SK-N-SH (cell line): ENCODE data around the gene KTN1. TPM values are rescaled to one million over a fixed set of nuclear protein-coding genes. Genes with fewer than 3 reads are reported as not detected.

ENCODE experiments used
- CTCF ChIA-PET: fragments of 300-600, 350-600 bp; formaldehyde crosslinking; extraction: SDS; loops from one replicate; lab custom pipeline; 2021; lab: Yijun Ruan, JAX
- POLR2A ChIA-PET: fragments of 350-600 bp; sonication (Branson Sonifier 250); formaldehyde crosslinking; extraction: SDS; loops from one replicate; lab custom pipeline; 2020; ENCODE audit warnings: antibody characterized with exemption, inconsistent platforms; lab: Yijun Ruan, JAX
- DNase-seq: peaks from one replicate; pipeline ENCODE4 v3.0.0; 2012
- H2AFZ ChIP-seq: fragments of 200-600 bp; sonication (generic); 2 replicates; pipeline ENCODE4 v1.8.1; 2016; ENCODE audit warnings: antibody characterized with exemption, mild to moderate bottlenecking, low read depth
- H3F3A ChIP-seq: fragments of 200-600 bp; sonication (generic); replicated peaks from 2 replicates; pipeline ENCODE3; 2016; ENCODE audit warnings: antibody characterized with exemption, mild to moderate bottlenecking; ENCODE audit not compliant: insufficient read depth
- H3K27ac ChIP-seq, 2 experiments: fragments of 200-500 bp in 1 of 2; fragments of 200-600 bp in 1 of 2; sonication (Bioruptor generic) in 1 of 2; sonication (generic), shearing (Covaris generic) in 1 of 2; 2 replicates each; pipeline versions ENCODE4 v1.5.1 to v1.6.1; 2014 to 2016; ENCODE audit warnings: low read depth in 2 of 2, inconsistent platforms in 1 of 2, low read length in 1 of 2, mild to moderate bottlenecking in 1 of 2, mixed read lengths in 1 of 2
- H3K27me3 ChIP-seq: fragments of 200-600 bp; sonication (generic), shearing (Covaris generic); 2 replicates; pipeline ENCODE4 v1.6.1; 2016; ENCODE audit warnings: mixed run types; ENCODE audit not compliant: insufficient read depth
- H3K36me3 ChIP-seq, 2 experiments: fragments of 200-500 bp in 1 of 2; fragments of 200-600 bp in 1 of 2; sonication (Bioruptor generic) in 1 of 2; sonication (generic) in 1 of 2; replicated peaks in 1 of 2; 2 replicates each; pipeline versions ENCODE3 to v1.5.1; 2014 to 2016; ENCODE audit warnings: low read length in 1 of 2, mild to moderate bottlenecking in 1 of 2; ENCODE audit not compliant: insufficient read depth in 2 of 2, control insufficient read depth in 1 of 2
- H3K4me1 ChIP-seq, 2 experiments: fragments of 200-500 bp in 1 of 2; fragments of 200-600 bp in 1 of 2; sonication (Bioruptor generic) in 1 of 2; sonication (generic), shearing (Covaris generic) in 1 of 2; 2 replicates each; pipeline versions ENCODE4 v1.5.1 to v1.6.1; 2014 to 2016; ENCODE audit warnings: low read depth in 1 of 2, low read length in 1 of 2, mixed run types in 1 of 2; ENCODE audit not compliant: insufficient read depth in 2 of 2, control insufficient read depth in 1 of 2
- H3K4me2 ChIP-seq: fragments of 200-600 bp; sonication (generic), shearing (Covaris generic); 2 replicates; pipeline ENCODE4 v1.6.1; 2017; ENCODE audit warnings: mixed run types
- H3K4me3 ChIP-seq, 2 experiments: fragments of 200-500 bp in 1 of 2; fragments of 200-600 bp in 1 of 2; sonication (Bioruptor generic) in 1 of 2; sonication (generic), shearing (Covaris generic) in 1 of 2; 2 replicates each; pipeline versions ENCODE4 v1.5.1 to v1.8.1; 2014 to 2016; ENCODE audit warnings: low read depth in 2 of 2, inconsistent platforms in 1 of 2, low read length in 1 of 2, mild to moderate bottlenecking in 1 of 2, mixed read lengths in 1 of 2, moderate library complexity in 1 of 2
- H3K79me2 ChIP-seq: fragments of 200-600 bp; sonication (generic); 2 replicates; pipeline ENCODE4 v1.8.1; 2017; ENCODE audit warnings: mild to moderate bottlenecking; ENCODE audit not compliant: insufficient read depth
- H3K9ac ChIP-seq: fragments of 200-600 bp; sonication (generic); 2 replicates; pipeline ENCODE4 v1.6.1; 2017; ENCODE audit warnings: mixed run types
- H3K9me2 ChIP-seq: fragments of 200-600 bp; sonication (generic); 2 replicates; pipeline ENCODE4 v1.6.1; 2017; ENCODE audit warnings: mixed run types
- H3K9me3 ChIP-seq: fragments of 200-600 bp; sonication (generic); 2 replicates; pipeline ENCODE4 v1.6.1; 2017; ENCODE audit warnings: mixed run types, mild to moderate bottlenecking, moderate library complexity
- H4K20me1 ChIP-seq: fragments of 200-600 bp; sonication (generic); 2 replicates; pipeline ENCODE4 v1.6.1; 2017; ENCODE audit warnings: mild to moderate bottlenecking, mixed run types; ENCODE audit not compliant: insufficient read depth
- EP300 ChIP-seq, 2 experiments: IDR thresholded peaks; 2 replicates each; pipeline versions ENCODE4 v1.4.0 to v1.6.1; 2012; ENCODE audit warnings: borderline replicate concordance in 1 of 2, low read depth in 1 of 2, low read length in 1 of 2
- EZH2phosphoT487 ChIP-seq: fragments of 200-600 bp; sonication (generic); IDR thresholded peaks from 2 replicates; pipeline ENCODE4 v1.6.1; 2017; ENCODE audit warnings: low read depth, mixed run types, mild to moderate bottlenecking, antibody characterized with exemption, moderate library complexity, borderline replicate concordance
- FOXM1 ChIP-seq: IDR thresholded peaks from 2 replicates; pipeline ENCODE4 v1.4.0; 2012; ENCODE audit warnings: low read depth, mild to moderate bottlenecking
- GATA2 ChIP-seq: sonication (generic); formaldehyde crosslinking; IDR thresholded peaks from 2 replicates; pipeline ENCODE4 v1.5.0; 2020; ENCODE audit warnings: mild to moderate bottlenecking, missing genetic modification reagents
- JUND ChIP-seq: IDR thresholded peaks from 2 replicates; pipeline ENCODE4 v1.4.0; 2012
- MEF2A ChIP-seq: IDR thresholded peaks from 2 replicates; pipeline ENCODE4 v1.4.0; 2012; ENCODE audit warnings: low read depth, borderline replicate concordance
- NFIC ChIP-seq: IDR thresholded peaks from 2 replicates; pipeline ENCODE4 v1.4.0; 2012; ENCODE audit warnings: borderline replicate concordance
- POLR2AphosphoS5 ChIP-seq: IDR thresholded peaks from 2 replicates; pipeline ENCODE4 v1.6.1; 2012; ENCODE audit warnings: low read depth, low read length
- SIN3A ChIP-seq: IDR thresholded peaks from 2 replicates; pipeline ENCODE4 v1.6.1; 2012; ENCODE audit warnings: low read depth, mild to moderate bottlenecking, low read length, moderate library complexity, borderline replicate concordance
- TAF1 ChIP-seq: IDR thresholded peaks from 2 replicates; pipeline ENCODE4 v1.6.1; 2012; ENCODE audit warnings: low read depth, mild to moderate bottlenecking, low read length, moderate library complexity, borderline replicate concordance
- TCF12 ChIP-seq: IDR thresholded peaks from 2 replicates; pipeline ENCODE4 v1.4.0; 2012
- WGBS: methylation state at CpG from one replicate; pipeline ENCODE4 v1.1.6; 2017; ENCODE audit warnings: low lambda C conversion rate; 5-methylcytosine and 5-hydroxymethylcytosine counted together
- polyA plus RNA-seq, 3 experiments: library from polyadenylated mRNA; depleted of rRNA; stranded (reverse); fragments of >200 nt; gene quantifications; 2 replicates each; pipeline ENCODE4 v1.2.3, GENCODE V29; 2012
- TF ChIP-seq, protein P1 (sequence below): IDR thresholded peaks from 2 replicates; pipeline ENCODE4; 2012
- TF ChIP-seq, protein P2 (sequence below): IDR thresholded peaks from 2 replicates; pipeline ENCODE4 v1.4.0; 2012; ENCODE audit warnings: low read depth, borderline replicate concordance

The KTN1 gene
- polyA plus RNA-seq, 1 of the 3 experiments (the other 2 are of a cell fraction), result 39.5 TPM

DNA sequence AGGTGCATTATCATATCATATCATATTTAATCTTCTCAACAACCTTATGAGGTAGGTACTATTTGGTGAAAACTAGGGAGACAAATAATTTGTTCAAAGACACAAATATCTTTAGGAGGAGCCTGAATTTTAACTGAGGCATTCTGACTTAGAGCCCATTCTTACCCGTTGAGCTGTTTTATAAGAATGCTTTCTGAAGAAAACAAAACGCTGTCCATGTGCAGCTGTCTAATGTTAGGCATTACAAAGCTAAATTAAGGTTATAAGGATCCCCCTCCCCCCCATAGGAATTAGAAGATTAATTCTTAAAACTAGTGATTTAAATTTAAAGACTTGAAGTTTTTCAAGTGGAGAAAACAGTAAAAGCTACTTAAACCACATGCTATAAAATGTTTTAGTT, 6.4 kb downstream of the KTN1 start:
- TF ChIP-seq SIN3A (no peak), EP300 (IDR thresholded peaks at IDR 0.05; ENCODE audit: borderline replicate concordance in 1 of 2, low read depth in 1 of 2, low read length in 1 of 2) (no peak), FOXM1 (no peak), JUND (no peak), MEF2A (no peak), TCF12 (no peak), POLR2AphosphoS5 (no peak), EZH2phosphoT487 (no peak), NFIC (no peak)
- TF ChIP-seq, protein P1, sequence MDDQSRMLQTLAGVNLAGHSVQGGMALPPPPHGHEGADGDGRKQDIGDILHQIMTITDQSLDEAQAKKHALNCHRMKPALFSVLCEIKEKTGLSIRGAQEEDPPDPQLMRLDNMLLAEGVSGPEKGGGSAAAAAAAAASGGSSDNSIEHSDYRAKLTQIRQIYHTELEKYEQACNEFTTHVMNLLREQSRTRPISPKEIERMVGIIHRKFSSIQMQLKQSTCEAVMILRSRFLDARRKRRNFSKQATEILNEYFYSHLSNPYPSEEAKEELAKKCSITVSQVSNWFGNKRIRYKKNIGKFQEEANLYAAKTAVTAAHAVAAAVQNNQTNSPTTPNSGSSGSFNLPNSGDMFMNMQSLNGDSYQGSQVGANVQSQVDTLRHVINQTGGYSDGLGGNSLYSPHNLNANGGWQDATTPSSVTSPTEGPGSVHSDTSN, result no peak
- TF ChIP-seq, protein P2, sequence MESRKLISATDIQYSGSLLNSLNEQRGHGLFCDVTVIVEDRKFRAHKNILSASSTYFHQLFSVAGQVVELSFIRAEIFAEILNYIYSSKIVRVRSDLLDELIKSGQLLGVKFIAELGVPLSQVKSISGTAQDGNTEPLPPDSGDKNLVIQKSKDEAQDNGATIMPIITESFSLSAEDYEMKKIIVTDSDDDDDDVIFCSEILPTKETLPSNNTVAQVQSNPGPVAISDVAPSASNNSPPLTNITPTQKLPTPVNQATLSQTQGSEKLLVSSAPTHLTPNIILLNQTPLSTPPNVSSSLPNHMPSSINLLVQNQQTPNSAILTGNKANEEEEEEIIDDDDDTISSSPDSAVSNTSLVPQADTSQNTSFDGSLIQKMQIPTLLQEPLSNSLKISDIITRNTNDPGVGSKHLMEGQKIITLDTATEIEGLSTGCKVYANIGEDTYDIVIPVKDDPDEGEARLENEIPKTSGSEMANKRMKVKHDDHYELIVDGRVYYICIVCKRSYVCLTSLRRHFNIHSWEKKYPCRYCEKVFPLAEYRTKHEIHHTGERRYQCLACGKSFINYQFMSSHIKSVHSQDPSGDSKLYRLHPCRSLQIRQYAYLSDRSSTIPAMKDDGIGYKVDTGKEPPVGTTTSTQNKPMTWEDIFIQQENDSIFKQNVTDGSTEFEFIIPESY, result no peak
- TF ChIP-seq, all 33 proteins: peak for 0
- ChIA-PET CTCF (interaction anchor here (1.1 to 2.3 kb wide), 3 partner anchors 8 to 140 kb away, joined by 4 to 10 read pairs (median 5); no protein-coding TSS in a partner anchor), POLR2A (no interaction called here)
- 86% methylated on average over 2 of the region's 2 CpGs for WGBS
- no peak overlapping the region for H2AFZ ChIP-seq
- no peaks in the 10 kb centered on the region for H3K9me2 ChIP-seq
- no peaks in the 10 kb centered on the region for H3K9me3 ChIP-seq
- peaks cover 20 to 58% of the 10 kb centered on the region in 2 experiments for H3K4me1 ChIP-seq
- no peak overlapping the region for H3K4me3 ChIP-seq
- H3K36me3 ChIP-seq, result peaks cover 0 to 3% of the 10 kb centered on the region in 2 experiments
- H3F3A ChIP-seq, result peaks cover 16% of the 10 kb centered on the region
- H3K27ac ChIP-seq, result peak overlapping the region in 1 of 2 experiments; percentile 78; a peak in 2 of 4 replicates
- H4K20me1 ChIP-seq, result peaks cover 100% of the 10 kb centered on the region
- no peaks in the 10 kb centered on the region for H3K27me3 ChIP-seq
- H3K4me2 ChIP-seq, result peak overlapping the region; percentile 36; the same call in 1 of the 2 replicates
- no peak overlapping the region for H3K9ac ChIP-seq
- H3K79me2 ChIP-seq, result peaks cover 100% of the 10 kb centered on the region
- no peak for DNase-seq

DNA sequence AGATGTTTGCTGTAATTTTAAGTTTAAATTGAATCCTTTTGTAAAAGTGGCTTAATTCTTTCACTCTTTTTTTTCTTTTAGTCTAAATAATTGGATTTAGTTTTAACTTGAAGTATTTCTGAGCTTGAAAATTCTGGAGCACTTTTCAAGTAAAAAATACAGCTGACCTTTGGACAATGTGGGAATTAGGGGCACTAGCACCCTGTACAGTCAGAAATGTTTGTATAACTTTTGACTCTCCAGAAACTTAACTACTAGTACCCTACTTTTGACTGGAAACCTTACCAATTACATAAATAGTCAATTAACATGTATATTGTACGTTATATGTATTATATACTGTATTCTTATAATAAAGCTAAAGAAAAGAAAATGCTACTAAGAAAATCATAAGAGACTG, 7.8 kb downstream of the KTN1 start:
- ChIA-PET POLR2A (no interaction called here), CTCF (no interaction called here)
- H3K36me3 ChIP-seq, result peaks cover 0 to 9% of the 10 kb centered on the region in 2 experiments
- peaks cover 15 to 49% of the 10 kb centered on the region in 2 experiments for H3K4me1 ChIP-seq
- 94% methylated on average over 1 of the region's 1 CpG for WGBS
- no peaks in the 10 kb centered on the region for H3K9me2 ChIP-seq
- H3F3A ChIP-seq, result peaks cover 16% of the 10 kb centered on the region
- H3K9me3 ChIP-seq, result no peaks in the 10 kb centered on the region
- no peak overlapping the region for H2AFZ ChIP-seq
- H3K9ac ChIP-seq, result no peak overlapping the region
- no peak overlapping the region for H3K4me2 ChIP-seq
- H3K27ac ChIP-seq, result peak overlapping the region in 1 of 2 experiments; percentile 44; a peak in 2 of 4 replicates
- no peak for DNase-seq
- H3K79me2 ChIP-seq, result peaks cover 100% of the 10 kb centered on the region
- H4K20me1 ChIP-seq, result peaks cover 99% of the 10 kb centered on the region
- no peak overlapping the region for H3K4me3 ChIP-seq
- TF ChIP-seq FOXM1, result no peak
- TF ChIP-seq EP300 (IDR thresholded peaks at IDR 0.05; ENCODE audit: borderline replicate concordance in 1 of 2, low read depth in 1 of 2, low read length in 1 of 2), result no peak
- TF ChIP-seq EZH2phosphoT487, result no peak
- no peak for TF ChIP-seq TAF1
- TF ChIP-seq GATA2, result no peak
- TF ChIP-seq, protein P1, result no peak
- TF ChIP-seq, all 33 proteins: peak for 0
- H3K27me3 ChIP-seq, result no peaks in the 10 kb centered on the region
